ENCODE data around the gene SLC15A4. TPM values are rescaled to one million over a fixed set of nuclear protein-coding genes. Genes with fewer than 3 reads are reported as not detected.

Gene SLC15A4
- total and polyA plus RNA-seq, 2 of the 4 experiments (the other 2 are of a cell fraction): 15.4 to 21.9 TPM

GRCh38 chr12:128857133-128857763 lies 33.5 kb upstream of the SLC15A4 start:
- no peak overlapping the region for H2BK15ac ChIP-seq (ENCODE audit: low read depth, low read length)
- no peak overlapping the region for H3K4ac ChIP-seq (ENCODE audit: low read depth, low read length)
- peaks cover 16% of the 10 kb centered on the region for H3K9me3 ChIP-seq (ENCODE audit: control insufficient read depth, insufficient read depth, low read length)
- H3K27me3 ChIP-seq (ENCODE audit: control insufficient read depth, insufficient read depth, low read length): no peaks in the 10 kb centered on the region
- no peak overlapping the region for H2AK9ac ChIP-seq (replicated peaks; ENCODE audit: low read depth, low read length, poor library complexity)
- H4K91ac ChIP-seq (ENCODE audit: insufficient read depth, low read depth, low read length): no peak overlapping the region
- no peak overlapping the region for H3K18ac ChIP-seq (ENCODE audit: low read depth, low read length)
- no peaks in the 10 kb centered on the region for H4K20me1 ChIP-seq (ENCODE audit: insufficient read depth, low read length)
- no peaks in the 10 kb centered on the region for H3K36me3 ChIP-seq (ENCODE audit: control insufficient read depth, insufficient read depth, low read length)
- no peaks in the 10 kb centered on the region for H3K79me1 ChIP-seq (ENCODE audit: low read depth in 1 of 2, low read length in 2 of 2)
- no peak overlapping the region for H4K5ac ChIP-seq (ENCODE audit: low read depth, low read length)
- ChIA-PET CTCF (no interaction called here), POLR2A (ENCODE audit: unreplicated experiment) (no interaction called here)
- no peak overlapping the region for H3K4me3 ChIP-seq (ENCODE audit: insufficient read depth, low read depth, low read length)
- no TSS peak for BruUV-seq (replicated peaks)
- H3K56ac ChIP-seq (ENCODE audit: extremely low read depth, insufficient read depth, low read length): no peak overlapping the region
- H3K23ac ChIP-seq (ENCODE audit: low read depth, low read length): no peak overlapping the region
- H3K14ac ChIP-seq (replicated peaks; ENCODE audit: low read depth, low read length): no peak overlapping the region
- in situ Hi-C loops (cut with MboI; ENCODE audit: low sequenced_read_pairs) (no loop called here), dilution Hi-C loops (cut with HindIII; ENCODE audit: low sequenced_read_pairs, unreplicated experiment) (no loop called here), intact Hi-C loops (cut with micrococcal nuclease) (no loop called here)
- no peak overlapping the region for H3K27ac ChIP-seq (ENCODE audit: insufficient read depth, low read length)
- no peaks in the 10 kb centered on the region for H3K9me1 ChIP-seq (ENCODE audit: insufficient read depth, low read length)
- no peak overlapping the region for H3K9ac ChIP-seq (ENCODE audit: low read depth, low read length)
- H2BK20ac ChIP-seq (ENCODE audit: low read depth, low read length): no peak overlapping the region
- H2BK120ac ChIP-seq (ENCODE audit: low read depth, low read length): no peak overlapping the region
- TF ChIP-seq POLR2A (IDR thresholded peaks at IDR 0.05; ENCODE audit: low read depth, low read length) (no peak), FOS (IDR thresholded peaks at IDR 0.05; ENCODE audit: low read depth, low read length) (no peak), RAD21 (IDR thresholded peaks at IDR 0.05; ENCODE audit: low read length) (no peak), CHD1 (IDR thresholded peaks at IDR 0.05; ENCODE audit: low read depth, low read length) (no peak), CTCF (conservative IDR thresholded peaks at IDR 0.05; ENCODE audit: low read depth, low read length) (no peak), USF2 (IDR thresholded peaks at IDR 0.05; ENCODE audit: low read depth, low read length) (no peak), MAFK (IDR thresholded peaks at IDR 0.05; ENCODE audit: low read depth, low read length) (no peak), BHLHE40 (IDR thresholded peaks at IDR 0.05; ENCODE audit: low read depth, low read length) (no peak)
- H4K8ac ChIP-seq (ENCODE audit: low read depth in 2 of 2, low read length in 2 of 2): no peak overlapping the region
- WGBS, 2 experiments (ENCODE audit: extremely low coverage in 2 of 2, insufficient read length in 1 of 2): no CpG with 5 or more reads among the region's 9 CpGs
- H2BK5ac ChIP-seq (ENCODE audit: low read depth, low read length, poor library complexity, severe bottlenecking): no peak overlapping the region
- ATAC-seq (ENCODE audit: low read depth): no peak
- no peaks in the 10 kb centered on the region for H3K4me1 ChIP-seq (ENCODE audit: control insufficient read depth, insufficient read depth, low read length)
- no peak overlapping the region for H3K4me2 ChIP-seq (ENCODE audit: low read depth, low read length)
- H2AK5ac ChIP-seq (ENCODE audit: low read depth, low read length): no peak overlapping the region
- H2AFZ ChIP-seq (replicated peaks; ENCODE audit: low read length, poor library complexity): no peak overlapping the region
- DNase-seq: no peak

Measured in IMR-90 (cell line).